G401.6 (cell line): ENCODE results near the gene TOP2A.

Experiments
- FAIRE-seq: peaks from 2 replicates; lab custom pipeline; 2012; peaks lifted over from hg19 to GRCh38; lab: Jason Lieb, UNC

The TOP2A gene

GRCh38 chr17:40345994-40346764, 71.5 kb downstream of the TOP2A start:
- FAIRE-seq, result no peak

DNA sequence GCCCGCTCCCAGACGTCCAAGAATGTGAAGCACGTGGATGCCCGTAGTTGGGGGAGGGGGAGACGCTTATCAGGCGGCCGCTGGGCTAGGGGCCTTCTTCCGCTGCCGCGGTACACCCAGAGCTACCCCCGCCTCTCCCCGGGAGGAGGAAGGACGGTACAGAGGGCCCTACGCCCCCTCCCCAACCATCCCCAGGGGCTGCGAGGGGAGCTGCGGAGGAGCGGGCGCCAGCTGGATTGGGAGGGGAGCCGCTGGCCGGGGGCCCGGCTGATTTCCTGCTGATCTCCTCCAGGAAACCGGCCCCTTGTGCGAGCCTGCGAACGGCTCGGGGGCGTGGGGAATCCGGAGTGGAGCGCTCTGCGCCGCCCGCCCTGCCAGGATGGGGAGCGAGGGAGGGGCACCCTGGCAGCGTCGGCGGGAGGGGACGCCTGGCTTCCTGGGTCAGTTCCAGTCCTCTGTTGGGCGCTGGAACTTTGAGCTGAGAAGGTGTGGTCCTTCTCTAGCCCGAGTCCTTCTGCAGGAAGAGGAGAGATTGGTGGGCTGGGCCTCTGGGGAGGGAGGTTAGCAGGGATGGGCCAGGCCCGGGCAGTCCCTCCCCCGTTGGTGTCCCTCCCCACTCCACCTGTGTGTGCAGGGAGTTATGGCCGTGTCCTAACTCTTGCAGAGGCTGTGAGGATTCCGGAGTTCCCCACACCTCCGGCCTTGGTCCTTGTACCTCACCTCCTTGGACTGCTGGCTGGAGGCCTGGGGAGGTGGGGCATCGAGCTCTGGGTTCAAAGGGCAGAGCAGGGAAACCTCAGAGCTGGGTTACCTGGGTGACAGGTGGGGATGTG, 72.3 kb downstream of the TOP2A start:
- FAIRE-seq, result peak; percentile 50

- FAIRE-seq, result no peak
Observed at GRCh38 chr17:40344421-40345160, 73.1 kb downstream of the TOP2A start.

- no peak for FAIRE-seq
Observed at GRCh38 chr17:40343219-40344119, 74.2 kb downstream of the TOP2A start.

- no peak for FAIRE-seq
Observed at GRCh38 chr17:40342504-40343218, 75.0 kb downstream of the TOP2A start.

GRCh38 chr17:40341808-40342503, 75.7 kb downstream of the TOP2A start:
- FAIRE-seq, result no peak

GRCh38 chr17:40340880-40341807, 76.6 kb downstream of the TOP2A start:
- FAIRE-seq, result no peak

DNA sequence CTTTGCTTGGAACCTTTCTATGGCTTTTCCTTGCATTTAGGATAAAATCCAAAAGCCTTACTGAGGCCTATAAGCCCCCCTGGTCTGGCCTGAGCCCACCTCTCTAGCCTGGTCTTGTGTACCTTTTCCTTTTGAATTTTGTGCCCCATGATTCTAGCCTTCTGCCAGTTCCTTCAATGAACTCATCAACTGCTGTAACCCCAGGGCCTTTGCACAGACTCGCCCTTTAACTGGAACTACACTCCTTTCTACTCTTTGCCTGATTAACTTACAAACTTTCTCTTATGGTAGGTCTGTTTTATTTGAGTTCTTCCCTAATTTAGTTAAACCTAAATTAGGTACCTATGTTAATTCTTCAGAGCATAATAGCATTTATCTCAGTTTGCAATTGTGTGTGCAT, 77.4 kb downstream of the TOP2A start:
- FAIRE-seq, result no peak

DNA sequence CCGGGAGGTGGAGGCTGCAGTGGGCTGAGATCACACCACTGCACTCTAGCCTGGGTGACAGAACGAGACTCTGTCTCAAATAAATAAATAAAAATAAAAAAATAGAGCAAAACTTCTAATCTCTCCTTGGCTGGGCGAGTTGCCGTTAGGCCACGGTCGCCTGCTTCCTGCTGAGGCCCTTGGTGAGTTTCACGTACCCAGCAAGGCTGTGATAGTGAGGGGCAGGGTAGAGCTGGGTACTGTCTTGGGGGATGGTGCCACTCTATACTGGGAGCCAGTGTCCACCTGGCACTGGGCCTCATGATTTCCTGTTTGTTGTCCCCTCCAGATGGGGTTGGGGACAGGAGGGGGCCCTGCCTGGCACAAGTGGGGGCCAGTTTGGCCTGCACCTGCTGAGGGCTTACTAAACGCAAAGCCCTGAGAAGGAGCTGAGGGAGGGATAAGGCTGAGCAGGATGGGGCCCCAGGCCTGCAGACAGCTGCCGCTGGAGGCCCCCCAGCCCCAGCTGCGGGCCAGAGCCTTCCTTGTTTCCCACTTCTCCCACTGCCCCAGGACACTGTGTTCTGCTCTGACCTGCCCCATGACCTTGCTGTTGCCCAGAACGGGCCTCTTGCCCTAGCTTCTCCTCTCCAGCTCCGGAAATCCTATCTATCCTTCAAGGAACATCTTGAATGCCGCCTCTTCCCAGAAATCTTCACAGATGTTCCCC, 78.6 kb downstream of the TOP2A start:
- FAIRE-seq, result no peak
